Measurements from ENCODE around the gene CCDC40. TPM values are rescaled to one million over a fixed set of nuclear protein-coding genes. Genes with fewer than 3 reads are reported as not detected.

Gene CCDC40
- total RNA-seq, 1 donor from 2014 or later: 0.16 TPM

DNA sequence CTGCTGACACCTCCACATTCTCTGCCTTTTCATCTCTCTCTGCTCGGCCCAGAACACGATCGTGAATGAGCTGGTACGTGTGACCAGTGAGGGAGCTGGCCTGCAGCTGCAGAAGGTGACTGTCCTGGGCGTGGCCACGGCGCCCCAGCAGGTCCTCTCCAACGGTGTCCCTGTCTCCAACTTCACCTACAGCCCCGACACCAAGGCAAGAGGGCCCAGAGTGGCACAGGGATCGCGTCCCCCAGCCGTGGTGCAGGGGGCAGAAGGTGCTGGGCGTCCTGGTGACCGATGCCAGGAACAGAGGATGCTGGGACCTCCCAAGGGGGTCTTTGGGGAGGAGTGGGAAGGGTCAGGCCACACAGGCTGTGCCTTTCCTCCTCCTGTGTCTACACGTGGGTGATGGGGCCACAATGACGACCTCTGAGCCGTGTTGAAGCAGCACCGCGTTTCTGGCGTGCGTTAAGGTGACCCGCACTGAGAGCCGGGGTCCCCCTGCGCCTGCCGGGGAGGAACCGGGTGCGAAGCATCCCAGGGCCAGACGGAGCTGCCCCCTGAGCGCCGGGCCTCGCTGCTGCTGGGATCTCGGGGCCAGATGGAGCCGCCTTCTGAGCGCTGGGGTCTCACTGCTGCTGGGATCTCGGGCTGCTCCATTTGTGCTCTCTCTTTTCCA lies 82.3 kb downstream of the CCDC40 start:
- Mint-ChIP-seq H3K27ac (no peak overlapping the region), H3K27me3 (ENCODE audit: insufficient read depth) (peaks cover 1% of the 10 kb centered on the region), H3K4me3 (no peak overlapping the region), H3K9me3 (no peaks in the 10 kb centered on the region), H3K4me1 (ENCODE audit: low read depth) (no peaks in the 10 kb centered on the region), H3K36me3 (ENCODE audit: low read depth) (no peaks in the 10 kb centered on the region)
- intact Hi-C loops (cut with micrococcal nuclease): no loop called here
- DNase-seq (ENCODE audit: low spot score): no peak

- H3K36me3 Mint-ChIP-seq (ENCODE audit: low read depth): no peaks in the 10 kb centered on the region
- no peaks in the 10 kb centered on the region for H3K4me1 Mint-ChIP-seq (ENCODE audit: low read depth)
- H3K9me3 Mint-ChIP-seq: no peaks in the 10 kb centered on the region
- no peak for DNase-seq (ENCODE audit: low spot score)
- H3K27ac Mint-ChIP-seq: no peak overlapping the region
- intact Hi-C loops (cut with micrococcal nuclease): no loop called here
- H3K27me3 Mint-ChIP-seq (ENCODE audit: insufficient read depth): no peaks in the 10 kb centered on the region
- no peak overlapping the region for H3K4me3 Mint-ChIP-seq
These were observed 82.9 kb downstream of the CCDC40 start for GRCh38 chr17:80119271-80119791.

- H3K9me3 Mint-ChIP-seq: no peaks in the 10 kb centered on the region
- H3K36me3 Mint-ChIP-seq (ENCODE audit: low read depth): no peaks in the 10 kb centered on the region
- H3K4me1 Mint-ChIP-seq (ENCODE audit: low read depth): no peaks in the 10 kb centered on the region
- no peak overlapping the region for H3K27ac Mint-ChIP-seq
- no peak overlapping the region for H3K4me3 Mint-ChIP-seq
- intact Hi-C loops (cut with micrococcal nuclease): no loop called here
- no peaks in the 10 kb centered on the region for H3K27me3 Mint-ChIP-seq (ENCODE audit: insufficient read depth)
- no peak for DNase-seq (ENCODE audit: low spot score)
These were observed 83.4 kb downstream of the CCDC40 start for GRCh38 chr17:80119839-80120238.

GRCh38 chr17:80122026-80122575 lies 85.7 kb downstream of the CCDC40 start:
- Mint-ChIP-seq H3K4me3 (no peak overlapping the region), H3K27me3 (ENCODE audit: insufficient read depth) (peaks cover 5% of the 10 kb centered on the region), H3K36me3 (ENCODE audit: low read depth) (no peaks in the 10 kb centered on the region), H3K4me1 (ENCODE audit: low read depth) (no peaks in the 10 kb centered on the region), H3K9me3 (no peaks in the 10 kb centered on the region), H3K27ac (no peak overlapping the region)
- DNase-seq (ENCODE audit: low spot score): no peak
- intact Hi-C loops (cut with micrococcal nuclease): no loop called here

- DNase-seq (ENCODE audit: low spot score): no peak
- H3K4me1 Mint-ChIP-seq (ENCODE audit: low read depth): no peaks in the 10 kb centered on the region
- peaks cover 5% of the 10 kb centered on the region for H3K27me3 Mint-ChIP-seq (ENCODE audit: insufficient read depth)
- H3K4me3 Mint-ChIP-seq: no peak overlapping the region
- no peaks in the 10 kb centered on the region for H3K36me3 Mint-ChIP-seq (ENCODE audit: low read depth)
- H3K27ac Mint-ChIP-seq: no peak overlapping the region
- no peaks in the 10 kb centered on the region for H3K9me3 Mint-ChIP-seq
- intact Hi-C loops (cut with micrococcal nuclease): no loop called here
These were observed 86.6 kb downstream of the CCDC40 start for GRCh38 chr17:80122926-80123505.

DNA sequence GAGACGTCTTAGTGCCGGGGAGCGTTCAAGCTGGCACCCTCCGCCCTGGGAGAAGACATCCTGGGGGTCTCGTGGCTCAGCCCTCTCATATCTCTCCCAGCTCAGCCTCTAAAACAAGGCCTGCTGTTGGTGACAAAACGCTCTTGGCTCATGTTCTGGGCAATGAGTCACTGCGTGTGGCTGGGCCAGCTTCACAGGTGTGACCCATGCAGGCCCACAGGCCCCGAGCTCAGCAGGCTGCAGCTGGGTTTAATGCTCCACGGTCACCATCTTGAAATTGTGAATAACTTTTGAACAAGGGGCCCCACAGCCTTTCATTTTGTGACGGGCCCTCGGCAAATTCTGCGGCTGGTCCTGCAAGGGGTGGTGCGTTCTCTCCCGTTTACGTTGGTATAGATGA lies 87.3 kb downstream of the CCDC40 start:
- intact Hi-C loops (cut with micrococcal nuclease): no loop called here
- Mint-ChIP-seq H3K4me1 (ENCODE audit: low read depth) (no peaks in the 10 kb centered on the region), H3K4me3 (no peak overlapping the region), H3K9me3 (no peaks in the 10 kb centered on the region), H3K36me3 (ENCODE audit: low read depth) (no peaks in the 10 kb centered on the region), H3K27ac (no peak overlapping the region), H3K27me3 (ENCODE audit: insufficient read depth) (peaks cover 5% of the 10 kb centered on the region)
- DNase-seq (ENCODE audit: low spot score): no peak

GRCh38 chr17:80124351-80124981 lies 88.0 kb downstream of the CCDC40 start:
- no peak overlapping the region for H3K4me3 Mint-ChIP-seq
- no peaks in the 10 kb centered on the region for H3K9me3 Mint-ChIP-seq
- H3K27ac Mint-ChIP-seq: no peak overlapping the region
- H3K27me3 Mint-ChIP-seq (ENCODE audit: insufficient read depth): peaks cover 5% of the 10 kb centered on the region
- intact Hi-C loops (cut with micrococcal nuclease): no loop called here
- no peak for DNase-seq (ENCODE audit: low spot score)
- H3K36me3 Mint-ChIP-seq (ENCODE audit: low read depth): no peaks in the 10 kb centered on the region
- H3K4me1 Mint-ChIP-seq (ENCODE audit: low read depth): no peaks in the 10 kb centered on the region

DNA sequence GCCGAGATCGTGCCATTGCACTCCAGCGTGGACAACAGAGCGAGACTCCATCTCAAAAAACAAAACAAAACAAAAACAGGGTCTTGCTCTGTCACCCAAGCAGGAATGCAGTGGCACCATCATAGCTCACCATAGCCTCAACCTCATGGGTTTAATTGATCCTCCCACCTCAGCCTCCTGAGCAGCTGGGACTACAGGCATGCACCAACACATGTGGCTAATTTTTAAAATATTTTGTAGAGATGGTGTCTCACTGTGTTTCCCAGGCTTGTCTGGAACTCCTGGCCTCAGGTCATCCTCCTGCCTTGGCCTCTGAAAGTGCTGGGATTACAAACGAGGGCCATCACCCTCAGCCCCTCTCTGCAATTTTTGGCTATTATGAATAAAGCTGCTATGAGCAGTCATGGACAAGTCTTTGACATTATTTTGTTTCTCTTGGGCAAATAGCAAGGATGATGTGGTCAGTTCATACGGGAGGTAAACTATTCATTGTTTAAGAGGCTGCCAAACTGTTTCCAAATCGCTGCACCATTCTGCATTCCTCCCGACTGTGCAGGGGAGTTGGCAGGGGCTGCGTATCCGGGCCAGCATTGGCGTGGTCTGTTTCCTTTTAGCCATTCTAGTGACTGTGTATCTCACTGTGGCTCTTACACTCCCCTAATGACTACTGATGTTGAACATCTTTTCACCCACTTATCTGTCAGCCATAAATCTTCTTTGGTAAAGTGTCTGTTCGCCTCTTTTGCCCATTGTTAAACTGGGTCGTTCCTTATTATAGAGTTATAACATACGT lies 89.4 kb downstream of the CCDC40 start:
- Mint-ChIP-seq H3K36me3 (ENCODE audit: low read depth) (no peaks in the 10 kb centered on the region), H3K27ac (no peak overlapping the region), H3K9me3 (no peaks in the 10 kb centered on the region), H3K27me3 (ENCODE audit: insufficient read depth) (peaks cover 5% of the 10 kb centered on the region), H3K4me1 (ENCODE audit: low read depth) (no peaks in the 10 kb centered on the region), H3K4me3 (no peak overlapping the region)
- DNase-seq (ENCODE audit: low spot score): no peak
- intact Hi-C loops (cut with micrococcal nuclease): no loop called here

DNA sequence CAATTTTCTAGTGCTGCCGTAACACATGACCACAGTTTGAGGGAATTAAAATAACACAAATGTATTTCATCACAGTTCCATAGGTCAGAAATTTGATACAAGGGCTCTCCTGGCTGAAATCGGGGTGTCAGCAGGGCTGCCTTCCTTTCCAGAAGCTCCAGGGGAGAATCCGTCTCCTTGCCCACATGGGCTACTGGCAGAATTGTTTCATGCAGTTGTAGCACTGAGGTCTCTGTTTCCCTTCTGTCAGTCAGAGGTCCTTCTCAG lies 89.9 kb downstream of the CCDC40 start:
- Mint-ChIP-seq H3K27me3 (ENCODE audit: insufficient read depth) (peaks cover 5% of the 10 kb centered on the region), H3K4me3 (no peak overlapping the region), H3K36me3 (ENCODE audit: low read depth) (no peaks in the 10 kb centered on the region), H3K9me3 (no peaks in the 10 kb centered on the region), H3K27ac (no peak overlapping the region), H3K4me1 (ENCODE audit: low read depth) (no peaks in the 10 kb centered on the region)
- DNase-seq (ENCODE audit: low spot score): no peak
- intact Hi-C loops (cut with micrococcal nuclease): no loop called here

- Mint-ChIP-seq H3K27me3 (ENCODE audit: insufficient read depth) (peaks cover 5% of the 10 kb centered on the region), H3K27ac (no peak overlapping the region)
These were observed 92.6 kb downstream of the CCDC40 start for GRCh38 chr17:80129006-80129565.

DNA sequence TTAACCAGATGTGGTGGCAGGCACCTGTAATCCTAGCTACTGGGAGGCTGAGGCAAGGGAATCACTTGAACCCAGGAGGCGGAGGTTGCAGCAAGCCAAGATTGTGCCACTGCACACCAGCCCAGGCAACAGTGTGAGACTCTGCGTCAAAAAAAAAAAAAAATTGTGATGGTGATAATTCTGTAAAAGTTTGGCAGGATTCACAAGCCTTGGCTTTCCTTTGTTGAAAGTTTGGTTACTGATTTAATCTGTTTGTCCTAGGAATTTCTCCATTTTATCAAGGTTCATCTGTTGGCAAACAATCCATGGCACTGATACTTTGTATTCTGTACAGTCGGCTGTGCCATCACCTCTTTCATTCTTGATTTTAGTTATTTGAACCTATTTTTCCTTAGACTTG lies 94.5 kb downstream of the CCDC40 start:
- Mint-ChIP-seq H3K4me1 (ENCODE audit: low read depth) (no peaks in the 10 kb centered on the region), H3K27ac (no peak overlapping the region), H3K36me3 (ENCODE audit: low read depth) (peaks cover 30% of the 10 kb centered on the region), H3K9me3 (no peaks in the 10 kb centered on the region), H3K4me3 (no peak overlapping the region), H3K27me3 (ENCODE audit: insufficient read depth) (peaks cover 5% of the 10 kb centered on the region)
- intact Hi-C loops (cut with micrococcal nuclease): no loop called here
- no peak for DNase-seq (ENCODE audit: low spot score)

More at GRCh38 chr17:80129006-80129565, 92.6 kb downstream of the CCDC40 start:
- no peaks in the 10 kb centered on the region for H3K9me3 Mint-ChIP-seq
- peaks cover 13% of the 10 kb centered on the region for H3K36me3 Mint-ChIP-seq (ENCODE audit: low read depth)
- no peak for DNase-seq (ENCODE audit: low spot score)
- intact Hi-C loops (cut with micrococcal nuclease): no loop called here
- H3K4me1 Mint-ChIP-seq (ENCODE audit: low read depth): no peaks in the 10 kb centered on the region
- H3K4me3 Mint-ChIP-seq: no peak overlapping the region

- H3K4me3 Mint-ChIP-seq: no peak overlapping the region
- H3K27me3 Mint-ChIP-seq (ENCODE audit: insufficient read depth): no peaks in the 10 kb centered on the region
- no peaks in the 10 kb centered on the region for H3K4me1 Mint-ChIP-seq (ENCODE audit: low read depth)
- DNase-seq (ENCODE audit: low spot score): no peak
- H3K9me3 Mint-ChIP-seq: no peaks in the 10 kb centered on the region
- intact Hi-C loops (cut with micrococcal nuclease): no loop called here
- H3K27ac Mint-ChIP-seq: no peak overlapping the region
- H3K36me3 Mint-ChIP-seq (ENCODE audit: low read depth): peaks cover 46% of the 10 kb centered on the region
These were observed 96.6 kb downstream of the CCDC40 start for GRCh38 chr17:80132906-80133625.

Measured in activated T-helper 1 cell treated with anti-CD3 and anti-CD28 coated beads, Interleukin-12 subunit alpha, Interleukin-12 subunit beta, Interleukin-2, Interleukin-4 antibody, amounts not matched to agents 30 ng/mL and 10 ng/mL and 1 ng/mL, durations not matched to agents 14 hours and 24 hours and 36 hours (primary cell).